Endothelial cell of umbilical vein (primary cell): ENCODE data around the gene SLC34A2. TPM values are rescaled to one million over a fixed set of nuclear protein-coding genes. Genes with fewer than 3 reads are reported as not detected.

Experiments used
- BruUV-seq: library from RNA; stranded (reverse); fragments of 400-500 nt; replicated peaks from 2 replicates; lab custom pipeline; 2021; lab: Mats Ljungman, UMichigan
- CTCF ChIA-PET: fragments of 300-600, 350-600 bp; sonication (Branson Sonifier 250); formaldehyde crosslinking; loops from one replicate; lab custom pipeline; 2021; ENCODE audit warnings: antibody characterized with exemption, inconsistent platforms; lab: Charles Lee
- POLR2A ChIA-PET: fragments of 300-600, 350-600 bp; sonication (Branson Sonifier 250); formaldehyde crosslinking; loops from one replicate; lab custom pipeline; 2021; ENCODE audit warnings: antibody characterized with exemption, inconsistent platforms; lab: Charles Lee
- DNase-seq: peaks from one replicate; pipeline ENCODE4 v3.0.0-alpha.2; 2011; ENCODE audit warnings: low read depth, low spot score
- FAIRE-seq: peaks from 2 replicates; lab custom pipeline; 2011; peaks lifted over from hg19 to GRCh38; lab: Jason Lieb, UNC
- H2AFZ ChIP-seq: 2 replicates; pipeline ENCODE4 v1.6.0; 2012; ENCODE audit warnings: low read depth, low read length, control low read depth, inconsistent platforms
- H3K27ac ChIP-seq: 2 replicates; pipeline ENCODE4 v1.5.1; 2011; ENCODE audit warnings: low read depth, mild to moderate bottlenecking, control low read depth, low read length, moderate library complexity; ENCODE audit not compliant: insufficient read depth
- H3K27me3 ChIP-seq, 2 experiments: 2 replicates each; pipeline versions ENCODE4 v1.6.0 to v1.6.1; 2011; ENCODE audit warnings: low read length in 2 of 2, mixed read lengths in 1 of 2; ENCODE audit not compliant: control insufficient read depth in 2 of 2, insufficient read depth in 2 of 2
- H3K36me3 ChIP-seq, 2 experiments: 2 replicates in 1 of 2; 3 replicates in 1 of 2; pipeline ENCODE4 v1.5.1; 2011; ENCODE audit warnings: low read length in 2 of 2, mild to moderate bottlenecking in 1 of 2, moderate library complexity in 1 of 2; ENCODE audit not compliant: control insufficient read depth in 2 of 2, insufficient read depth in 2 of 2; ENCODE audit errors: extremely low read depth in 1 of 2
- H3K4me1 ChIP-seq: 3 replicates; pipeline ENCODE4 v1.5.1; 2011; ENCODE audit warnings: mild to moderate bottlenecking, low read length; ENCODE audit not compliant: control insufficient read depth, insufficient read depth; ENCODE audit errors: extremely low read depth
- H3K4me2 ChIP-seq: 2 replicates; pipeline ENCODE4 v1.6.1; 2011; ENCODE audit warnings: low read length, control low read depth, mixed read lengths; ENCODE audit not compliant: insufficient read depth
- H3K4me3 ChIP-seq, 3 experiments: fragments of 200-600 bp in 1 of 3; sonication (generic), shearing (Covaris generic) in 1 of 3; replicated peaks in 1 of 3; 2 replicates each; pipeline ENCODE4 v1.5.1; 2011 to 2016; ENCODE audit warnings: control low read depth in 3 of 3, low read length in 3 of 3, mild to moderate bottlenecking in 2 of 3, inconsistent platforms in 1 of 3, low read depth in 1 of 3, moderate library complexity in 1 of 3; ENCODE audit not compliant: insufficient read depth in 1 of 3
- H3K79me2 ChIP-seq: 2 replicates; pipeline ENCODE4 v1.6.0; 2012; ENCODE audit warnings: low read length, inconsistent platforms; ENCODE audit not compliant: control insufficient read depth, insufficient read depth
- H3K9ac ChIP-seq: replicated peaks from 2 replicates; pipeline ENCODE3; 2011; ENCODE audit warnings: low read length, control low read depth; ENCODE audit not compliant: insufficient read depth; ENCODE audit errors: extremely low read depth
- H3K9me1 ChIP-seq: replicated peaks from 3 replicates; pipeline ENCODE4 v1.6.0; 2011; ENCODE audit warnings: mild to moderate bottlenecking, low read length; ENCODE audit not compliant: control insufficient read depth, insufficient read depth; ENCODE audit errors: extremely low read depth
- H3K9me3 ChIP-seq: replicated peaks from 2 replicates; pipeline ENCODE4 v1.5.1; 2012; ENCODE audit warnings: low read length, inconsistent platforms; ENCODE audit not compliant: control insufficient read depth, insufficient read depth
- H4K20me1 ChIP-seq: replicated peaks from 2 replicates; pipeline ENCODE3; 2011; ENCODE audit warnings: mild to moderate bottlenecking, low read length; ENCODE audit not compliant: control insufficient read depth, insufficient read depth; ENCODE audit errors: extremely low read depth
- EZH2 ChIP-seq: IDR thresholded peaks from 2 replicates; pipeline ENCODE4 v1.6.1; 2012; ENCODE audit warnings: borderline replicate concordance, low read depth, mild to moderate bottlenecking, moderate library complexity, low read length, inconsistent platforms; ENCODE audit not compliant: severe bottlenecking
- FOS ChIP-seq: IDR thresholded peaks from 2 replicates; pipeline ENCODE4 v1.6.1; 2011; ENCODE audit warnings: mild to moderate bottlenecking, low read length, moderate library complexity, borderline replicate concordance; ENCODE audit not compliant: insufficient read depth
- GATA2 ChIP-seq: IDR thresholded peaks from 2 replicates; pipeline ENCODE4 v1.7.0; 2011; ENCODE audit warnings: low read depth, mild to moderate bottlenecking, moderate library complexity, mixed read lengths, low read length; ENCODE audit not compliant: insufficient read length, insufficient read depth
- JUN ChIP-seq: IDR thresholded peaks from 2 replicates; pipeline ENCODE4 v1.6.1; 2011; ENCODE audit warnings: borderline replicate concordance, low read depth; ENCODE audit not compliant: insufficient read length, insufficient read depth
- MYC ChIP-seq: IDR thresholded peaks from one replicate; pipeline ENCODE4 v1.6.1; 2011; ENCODE audit warnings: mild to moderate bottlenecking, low read depth, low read length
- POLR2A ChIP-seq: IDR thresholded peaks from 2 replicates; pipeline ENCODE4 v1.6.1; 2012; ENCODE audit warnings: low read depth, mild to moderate bottlenecking, control low read depth, low read length
- POLR2AphosphoS5 ChIP-seq: IDR thresholded peaks from 2 replicates; pipeline ENCODE4 v1.6.1; 2012; ENCODE audit warnings: low read depth, mild to moderate bottlenecking, control low read depth, low read length, moderate library complexity; ENCODE audit not compliant: insufficient read depth
- dilution Hi-C: fragments of 300-500 bp; cut with MboI; formaldehyde crosslinking; loops from one replicate; pipeline ENCODE4 v1.15.0; 2019; ENCODE audit warnings: low sequenced_read_pairs; ENCODE audit not compliant: extremely low pct_ligation_motif_present
- intact Hi-C: fragments of 100-400 bp; cut with micrococcal nuclease; formaldehyde crosslinking; loops from one replicate; pipeline ENCODE4 v1.10.0; 2022
- polyA plus RNA-seq, 4 experiments: library from polyadenylated mRNA; depleted of rRNA in 3 of 4; stranded (reverse) in 3 of 4; unstranded in 1 of 4; fragments of >200 nt; gene quantifications; 2 replicates each; pipeline versions ENCODE4 v1.2.1 to v1.2.3, GENCODE V29; 2011 to 2012; ENCODE audit warnings: missing spikeins in 1 of 4
- total RNA-seq: library from RNA; stranded (reverse); gene quantifications from 2 replicates; pipeline ENCODE4 v1.2.3, GENCODE V29; 2021
- TF ChIP-seq, protein P1 (sequence below): IDR thresholded peaks from 2 replicates; pipeline ENCODE4 v1.6.1; 2011; ENCODE audit not compliant: insufficient read depth, insufficient read length
- TF ChIP-seq, protein P2 (sequence below), 2 donors: IDR thresholded peaks; 1 replicate in 1 of 2; 2 replicates in 1 of 2; pipeline ENCODE4 v1.5.1; 2011; ENCODE audit warnings: low read length in 2 of 2, mild to moderate bottlenecking in 2 of 2, moderate library complexity in 2 of 2, control low read depth in 1 of 2, inconsistent platforms in 1 of 2, low read depth in 1 of 2; ENCODE audit not compliant: insufficient read depth in 1 of 2; ENCODE audit errors: extremely low read depth in 1 of 2

Gene SLC34A2
- total and polyA plus RNA-seq, 2 donors (not counting 3 experiments of a cell fraction or from before 2014, with no cell fraction given): not detected

DNA sequence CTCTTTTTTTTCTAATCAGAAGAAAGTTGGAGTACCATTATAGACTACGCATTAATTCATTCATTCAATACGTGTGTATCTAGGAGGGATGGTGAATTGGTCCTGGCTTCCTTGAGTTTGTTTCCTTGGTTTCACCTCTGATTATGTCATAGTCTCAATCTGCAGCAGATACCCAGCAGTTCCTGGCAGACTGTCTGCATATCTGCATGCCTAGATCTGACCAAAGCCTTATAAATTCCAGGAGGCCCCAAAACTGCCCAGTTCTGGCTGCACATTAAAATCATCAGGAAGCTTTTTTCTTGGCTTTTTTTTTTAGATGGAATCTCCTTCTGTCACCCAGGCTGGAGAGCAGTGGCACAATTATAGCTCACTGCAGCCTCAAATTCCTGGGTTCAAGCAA, 27.2 kb upstream of the SLC34A2 start:
- Histone ChIP-seq H3K79me2 (no peaks in the 10 kb centered on the region), H3K9ac (no peak overlapping the region), H2AFZ (no peak overlapping the region), H3K9me1 (no peaks in the 10 kb centered on the region), H3K4me1 (no peaks in the 10 kb centered on the region), H3K9me3 (no peaks in the 10 kb centered on the region), H3K36me3 (no peaks in the 10 kb centered on the region), H3K4me2 (no peak overlapping the region), H3K27ac (no peak overlapping the region), H3K4me3 (no peak overlapping the region), H3K27me3 (no peaks in the 10 kb centered on the region), H4K20me1 (no peaks in the 10 kb centered on the region)
- intact Hi-C loops (no loop called here), dilution Hi-C loops (no loop called here)
- ChIA-PET CTCF (no interaction called here), POLR2A (no interaction called here)
- no peak for DNase-seq
- TF ChIP-seq POLR2AphosphoS5 (no peak), GATA2 (no peak), POLR2A (no peak)
- TF ChIP-seq, protein P1, sequence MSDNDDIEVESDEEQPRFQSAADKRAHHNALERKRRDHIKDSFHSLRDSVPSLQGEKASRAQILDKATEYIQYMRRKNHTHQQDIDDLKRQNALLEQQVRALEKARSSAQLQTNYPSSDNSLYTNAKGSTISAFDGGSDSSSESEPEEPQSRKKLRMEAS: no peak
- TF ChIP-seq, protein P2, sequence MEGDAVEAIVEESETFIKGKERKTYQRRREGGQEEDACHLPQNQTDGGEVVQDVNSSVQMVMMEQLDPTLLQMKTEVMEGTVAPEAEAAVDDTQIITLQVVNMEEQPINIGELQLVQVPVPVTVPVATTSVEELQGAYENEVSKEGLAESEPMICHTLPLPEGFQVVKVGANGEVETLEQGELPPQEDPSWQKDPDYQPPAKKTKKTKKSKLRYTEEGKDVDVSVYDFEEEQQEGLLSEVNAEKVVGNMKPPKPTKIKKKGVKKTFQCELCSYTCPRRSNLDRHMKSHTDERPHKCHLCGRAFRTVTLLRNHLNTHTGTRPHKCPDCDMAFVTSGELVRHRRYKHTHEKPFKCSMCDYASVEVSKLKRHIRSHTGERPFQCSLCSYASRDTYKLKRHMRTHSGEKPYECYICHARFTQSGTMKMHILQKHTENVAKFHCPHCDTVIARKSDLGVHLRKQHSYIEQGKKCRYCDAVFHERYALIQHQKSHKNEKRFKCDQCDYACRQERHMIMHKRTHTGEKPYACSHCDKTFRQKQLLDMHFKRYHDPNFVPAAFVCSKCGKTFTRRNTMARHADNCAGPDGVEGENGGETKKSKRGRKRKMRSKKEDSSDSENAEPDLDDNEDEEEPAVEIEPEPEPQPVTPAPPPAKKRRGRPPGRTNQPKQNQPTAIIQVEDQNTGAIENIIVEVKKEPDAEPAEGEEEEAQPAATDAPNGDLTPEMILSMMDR (IDR thresholded peaks at IDR 0.05; ENCODE audit: extremely low read depth in 1 of 2, insufficient read depth in 1 of 2, low read depth in 1 of 2, low read length in 2 of 2): no peak
- FAIRE-seq: no peak
- no TSS peak for BruUV-seq

- Histone ChIP-seq H3K9me1 (no peaks in the 10 kb centered on the region), H3K9ac (no peak overlapping the region), H3K4me2 (no peak overlapping the region), H3K4me3 (no peak overlapping the region), H3K27me3 (no peaks in the 10 kb centered on the region), H3K9me3 (no peaks in the 10 kb centered on the region), H3K36me3 (no peaks in the 10 kb centered on the region), H3K4me1 (no peaks in the 10 kb centered on the region), H3K79me2 (no peaks in the 10 kb centered on the region), H3K27ac (no peak overlapping the region), H4K20me1 (no peaks in the 10 kb centered on the region), H2AFZ (no peak overlapping the region)
- intact Hi-C loops: no loop called here
- CTCF ChIA-PET: no interaction called here
- dilution Hi-C loops: no loop called here
- DNase-seq (no peak), FAIRE-seq (no peak)
- POLR2A ChIA-PET: no interaction called here
- TF ChIP-seq POLR2AphosphoS5: no peak
- no peak for TF ChIP-seq EZH2
- TF ChIP-seq, protein P2 (IDR thresholded peaks at IDR 0.05; ENCODE audit: extremely low read depth in 1 of 2, insufficient read depth in 1 of 2, low read depth in 1 of 2, low read length in 2 of 2): no peak
- TF ChIP-seq POLR2A: no peak
- TF ChIP-seq MYC: no peak
- no peak for TF ChIP-seq GATA2
- TF ChIP-seq JUN: no peak
- TF ChIP-seq, protein P1: no peak
- TF ChIP-seq FOS: no peak
- BruUV-seq: no TSS peak
Measured at GRCh38 chr4:25632135-25632534, 23.5 kb upstream of the SLC34A2 start.
